GM12872 (cell line): ENCODE data around the gene GRID1.

Experiments used
- CTCF ChIP-seq: IDR thresholded peaks from 3 replicates; pipeline ENCODE4 v1.5.1; 2011; ENCODE audit warnings: low read depth, mild to moderate bottlenecking, low read length, moderate library complexity; ENCODE audit not compliant: insufficient read depth

The GRID1 gene

GRCh38 chr10:86111902-86112545 is 254.6 kb downstream of the GRID1 start:
- no peak for TF ChIP-seq CTCF

- TF ChIP-seq CTCF = peak; percentile 70
Observed at GRCh38 chr10:86110156-86110786, 256.3 kb downstream of the GRID1 start.

GRCh38 chr10:86109421-86109820 is 257.2 kb downstream of the GRID1 start:
- no peak for TF ChIP-seq CTCF

GRCh38 chr10:86108696-86109095 is 257.9 kb downstream of the GRID1 start:
- no peak for TF ChIP-seq CTCF

- no peak for TF ChIP-seq CTCF
Observed at GRCh38 chr10:86107131-86107530, 259.5 kb downstream of the GRID1 start.

GRCh38 chr10:86106616-86107015 is 260.0 kb downstream of the GRID1 start:
- no peak for TF ChIP-seq CTCF

- TF ChIP-seq CTCF = no peak
Observed at GRCh38 chr10:86105640-86106039, 261.0 kb downstream of the GRID1 start.

- TF ChIP-seq CTCF = no peak
Observed at GRCh38 chr10:86105181-86105580, 261.4 kb downstream of the GRID1 start.
